HEK293 (cell line): ENCODE measurements around the gene RAP2A.

Experiments used
- CTCF ChIA-PET: fragments of 350-600 bp; formaldehyde crosslinking; extraction: SDS; loops from one replicate; lab custom pipeline; 2021; ENCODE audit warnings: antibody characterized with exemption; lab: Yijun Ruan, JAX
- POLR2A ChIA-PET: fragments of 300-600 bp; formaldehyde crosslinking; extraction: SDS; loops from one replicate; lab custom pipeline; 2020; ENCODE audit warnings: antibody characterized with exemption, inconsistent platforms; lab: Yijun Ruan, JAX
- H3K27ac ChIP-seq: fragments of 200-500 bp; sonication (Bioruptor generic); 2 replicates; pipeline ENCODE4 v1.5.1; 2014; ENCODE audit warnings: low read depth, low read length, control low read depth, inconsistent platforms; ENCODE audit errors: extremely low read depth
- H3K36me3 ChIP-seq, 2 experiments: fragments of 200-500 bp in 1 of 2; sonication (Bioruptor generic) in 1 of 2; 1 replicate in 1 of 2; 2 replicates in 1 of 2; pipeline ENCODE4 v1.5.1; 2014 to 2017; ENCODE audit warnings: inconsistent platforms in 2 of 2, low read length in 2 of 2; ENCODE audit not compliant: control insufficient read depth in 2 of 2, insufficient read depth in 1 of 2
- H3K4me1 ChIP-seq: fragments of 200-500 bp; sonication (Bioruptor generic); 2 replicates; pipeline ENCODE4 v1.5.1; 2014; ENCODE audit warnings: mild to moderate bottlenecking, low read length, inconsistent platforms; ENCODE audit not compliant: control insufficient read depth, insufficient read depth
- H3K4me3 ChIP-seq: 2 replicates; pipeline ENCODE4 v1.5.1; 2011; ENCODE audit warnings: low read depth, mild to moderate bottlenecking, control low read depth, low read length, moderate library complexity
- H3K9me3 ChIP-seq: fragments of 200-500 bp; sonication (Bioruptor generic); 2 replicates; pipeline ENCODE4 v1.5.1; 2014; ENCODE audit warnings: low read depth, low read length, inconsistent platforms; ENCODE audit not compliant: control insufficient read depth, insufficient read depth
- KLF8 ChIP-seq: fragments of 450-650 bp; formaldehyde crosslinking; IDR thresholded peaks from 2 replicates; pipeline ENCODE4 v1.5.1; 2016; ENCODE audit warnings: missing biosample characterization, missing genetic modification characterization
- MEIS1 ChIP-seq: sonication (generic); formaldehyde crosslinking; IDR thresholded peaks from 2 replicates; pipeline ENCODE4 v1.8.1; 2022; ENCODE audit warnings: missing genetic modification reagents, mild to moderate bottlenecking, borderline replicate concordance
- SCRT1 ChIP-seq: fragments of 450-650 bp; formaldehyde crosslinking; IDR thresholded peaks from 2 replicates; pipeline ENCODE4 v1.5.1; 2016; ENCODE audit warnings: missing biosample characterization, missing genetic modification characterization, borderline replicate concordance
- ZNF132 ChIP-seq: fragments of 450-650 bp; formaldehyde crosslinking; IDR thresholded peaks from 2 replicates; pipeline ENCODE4 v1.5.1; 2017; ENCODE audit warnings: missing biosample characterization, missing genetic modification characterization, borderline replicate concordance
- ZNF202 ChIP-seq: fragments of 450-650 bp; formaldehyde crosslinking; IDR thresholded peaks from 2 replicates; pipeline ENCODE4 v1.5.1; 2016; ENCODE audit warnings: missing biosample characterization, missing genetic modification characterization, borderline replicate concordance
- ZNF514 ChIP-seq: fragments of 450-650 bp; formaldehyde crosslinking; IDR thresholded peaks from 2 replicates; pipeline ENCODE4 v1.5.1; 2016; ENCODE audit warnings: missing biosample characterization, missing genetic modification characterization
- ZNF561 ChIP-seq: fragments of 450-650 bp; IDR thresholded peaks from 2 replicates; pipeline ENCODE4 v1.5.1; 2018; ENCODE audit warnings: missing biosample characterization, missing genetic modification characterization, borderline replicate concordance
- ZNF837 ChIP-seq: fragments of 450-650 bp; formaldehyde crosslinking; IDR thresholded peaks from 2 replicates; pipeline ENCODE4 v1.5.1; 2016; ENCODE audit warnings: missing biosample characterization, missing genetic modification characterization
- TF ChIP-seq, protein P1 (sequence below): fragments of 450-650 bp; formaldehyde crosslinking; IDR thresholded peaks from 2 replicates; pipeline ENCODE4 v1.5.1; 2016; ENCODE audit warnings: missing biosample characterization, missing genetic modification characterization, borderline replicate concordance
- TF ChIP-seq, protein P2 (sequence below): IDR thresholded peaks from 2 replicates; pipeline ENCODE4 v1.6.1; 2011; ENCODE audit warnings: mild to moderate bottlenecking, low read depth, low read length, borderline replicate concordance
- TF ChIP-seq, protein P3 (sequence below): fragments of 450-650 bp; formaldehyde crosslinking; IDR thresholded peaks from 2 replicates; pipeline ENCODE4 v1.5.1; 2016; ENCODE audit warnings: missing biosample characterization, missing genetic modification characterization
- TF ChIP-seq, protein P4 (sequence below): fragments of 450-650 bp; formaldehyde crosslinking; IDR thresholded peaks from 2 replicates; pipeline ENCODE4; 2016; ENCODE audit warnings: missing biosample characterization, missing genetic modification characterization
- TF ChIP-seq, protein P5 (sequence below): fragments of 450-650 bp; IDR thresholded peaks from 2 replicates; pipeline ENCODE4 v1.5.1; 2018; ENCODE audit warnings: missing biosample characterization, mild to moderate bottlenecking, missing genetic modification characterization

Gene RAP2A

DNA sequence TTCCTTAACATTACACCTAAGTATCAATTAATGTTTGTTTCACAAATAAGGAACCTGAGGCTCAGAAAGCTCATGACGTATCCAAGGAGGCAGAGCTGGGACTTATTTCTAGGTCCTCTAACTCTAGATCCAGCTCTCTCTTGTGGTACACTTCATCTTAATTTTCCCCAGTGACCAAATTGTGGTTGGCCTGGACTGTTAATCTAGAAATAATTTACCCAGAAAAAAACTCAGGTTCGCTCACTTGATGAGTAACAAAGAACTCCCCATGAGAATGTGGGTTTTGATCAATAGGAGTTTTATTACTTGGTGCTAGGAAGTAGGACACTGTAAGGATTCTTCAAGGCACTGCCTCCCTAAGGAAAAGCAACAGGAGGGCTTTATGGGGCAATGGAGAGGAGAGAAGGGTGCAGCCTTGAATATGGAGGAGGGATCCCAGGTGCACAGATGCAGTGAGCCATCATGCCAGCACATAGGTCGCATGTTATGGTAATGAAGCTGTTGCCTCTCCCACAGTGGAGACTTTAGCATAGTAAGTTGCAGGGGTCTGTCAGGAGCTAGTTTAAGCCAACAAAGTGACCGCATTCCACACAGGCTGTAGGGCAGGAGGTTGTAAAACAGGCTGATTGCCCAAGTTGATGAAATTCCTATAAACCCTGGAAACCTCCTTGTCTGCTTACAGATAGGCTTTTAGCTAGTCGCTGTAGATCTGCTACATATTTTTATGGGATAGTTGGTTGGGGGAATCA is 14.7 kb downstream of the RAP2A start:
- Histone ChIP-seq H3K36me3 (peaks cover 3 to 5% of the 10 kb centered on the region in 2 experiments; a peak in 1 of 3 replicates), H3K4me1 (no peaks in the 10 kb centered on the region), H3K27ac (no peak overlapping the region), H3K9me3 (no peaks in the 10 kb centered on the region), H3K4me3 (no peak overlapping the region)
- POLR2A ChIA-PET, result interaction anchor here (1.1 kb wide), 1 partner anchor 16 kb away, joined by 3 read pairs; no protein-coding TSS in a partner anchor
- no peak for TF ChIP-seq ZNF132 (tag by site-specific recombination)
- TF ChIP-seq SCRT1 (tag by site-specific recombination), result no peak
- TF ChIP-seq ZNF202 (tag by site-specific recombination), result no peak
- no peak for TF ChIP-seq MEIS1 (CRISPR knock-in tag)
- TF ChIP-seq, protein P1, sequence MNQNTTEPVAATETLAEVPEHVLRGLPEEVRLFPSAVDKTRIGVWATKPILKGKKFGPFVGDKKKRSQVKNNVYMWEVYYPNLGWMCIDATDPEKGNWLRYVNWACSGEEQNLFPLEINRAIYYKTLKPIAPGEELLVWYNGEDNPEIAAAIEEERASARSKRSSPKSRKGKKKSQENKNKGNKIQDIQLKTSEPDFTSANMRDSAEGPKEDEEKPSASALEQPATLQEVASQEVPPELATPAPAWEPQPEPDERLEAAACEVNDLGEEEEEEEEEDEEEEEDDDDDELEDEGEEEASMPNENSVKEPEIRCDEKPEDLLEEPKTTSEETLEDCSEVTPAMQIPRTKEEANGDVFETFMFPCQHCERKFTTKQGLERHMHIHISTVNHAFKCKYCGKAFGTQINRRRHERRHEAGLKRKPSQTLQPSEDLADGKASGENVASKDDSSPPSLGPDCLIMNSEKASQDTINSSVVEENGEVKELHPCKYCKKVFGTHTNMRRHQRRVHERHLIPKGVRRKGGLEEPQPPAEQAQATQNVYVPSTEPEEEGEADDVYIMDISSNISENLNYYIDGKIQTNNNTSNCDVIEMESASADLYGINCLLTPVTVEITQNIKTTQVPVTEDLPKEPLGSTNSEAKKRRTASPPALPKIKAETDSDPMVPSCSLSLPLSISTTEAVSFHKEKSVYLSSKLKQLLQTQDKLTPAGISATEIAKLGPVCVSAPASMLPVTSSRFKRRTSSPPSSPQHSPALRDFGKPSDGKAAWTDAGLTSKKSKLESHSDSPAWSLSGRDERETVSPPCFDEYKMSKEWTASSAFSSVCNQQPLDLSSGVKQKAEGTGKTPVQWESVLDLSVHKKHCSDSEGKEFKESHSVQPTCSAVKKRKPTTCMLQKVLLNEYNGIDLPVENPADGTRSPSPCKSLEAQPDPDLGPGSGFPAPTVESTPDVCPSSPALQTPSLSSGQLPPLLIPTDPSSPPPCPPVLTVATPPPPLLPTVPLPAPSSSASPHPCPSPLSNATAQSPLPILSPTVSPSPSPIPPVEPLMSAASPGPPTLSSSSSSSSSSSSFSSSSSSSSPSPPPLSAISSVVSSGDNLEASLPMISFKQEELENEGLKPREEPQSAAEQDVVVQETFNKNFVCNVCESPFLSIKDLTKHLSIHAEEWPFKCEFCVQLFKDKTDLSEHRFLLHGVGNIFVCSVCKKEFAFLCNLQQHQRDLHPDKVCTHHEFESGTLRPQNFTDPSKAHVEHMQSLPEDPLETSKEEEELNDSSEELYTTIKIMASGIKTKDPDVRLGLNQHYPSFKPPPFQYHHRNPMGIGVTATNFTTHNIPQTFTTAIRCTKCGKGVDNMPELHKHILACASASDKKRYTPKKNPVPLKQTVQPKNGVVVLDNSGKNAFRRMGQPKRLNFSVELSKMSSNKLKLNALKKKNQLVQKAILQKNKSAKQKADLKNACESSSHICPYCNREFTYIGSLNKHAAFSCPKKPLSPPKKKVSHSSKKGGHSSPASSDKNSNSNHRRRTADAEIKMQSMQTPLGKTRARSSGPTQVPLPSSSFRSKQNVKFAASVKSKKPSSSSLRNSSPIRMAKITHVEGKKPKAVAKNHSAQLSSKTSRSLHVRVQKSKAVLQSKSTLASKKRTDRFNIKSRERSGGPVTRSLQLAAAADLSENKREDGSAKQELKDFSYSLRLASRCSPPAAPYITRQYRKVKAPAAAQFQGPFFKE, result no peak
- TF ChIP-seq, protein P2, sequence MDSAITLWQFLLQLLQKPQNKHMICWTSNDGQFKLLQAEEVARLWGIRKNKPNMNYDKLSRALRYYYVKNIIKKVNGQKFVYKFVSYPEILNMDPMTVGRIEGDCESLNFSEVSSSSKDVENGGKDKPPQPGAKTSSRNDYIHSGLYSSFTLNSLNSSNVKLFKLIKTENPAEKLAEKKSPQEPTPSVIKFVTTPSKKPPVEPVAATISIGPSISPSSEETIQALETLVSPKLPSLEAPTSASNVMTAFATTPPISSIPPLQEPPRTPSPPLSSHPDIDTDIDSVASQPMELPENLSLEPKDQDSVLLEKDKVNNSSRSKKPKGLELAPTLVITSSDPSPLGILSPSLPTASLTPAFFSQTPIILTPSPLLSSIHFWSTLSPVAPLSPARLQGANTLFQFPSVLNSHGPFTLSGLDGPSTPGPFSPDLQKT, result no peak
- no peak for TF ChIP-seq ZNF561 (tag by site-specific recombination)
- TF ChIP-seq, protein P3, sequence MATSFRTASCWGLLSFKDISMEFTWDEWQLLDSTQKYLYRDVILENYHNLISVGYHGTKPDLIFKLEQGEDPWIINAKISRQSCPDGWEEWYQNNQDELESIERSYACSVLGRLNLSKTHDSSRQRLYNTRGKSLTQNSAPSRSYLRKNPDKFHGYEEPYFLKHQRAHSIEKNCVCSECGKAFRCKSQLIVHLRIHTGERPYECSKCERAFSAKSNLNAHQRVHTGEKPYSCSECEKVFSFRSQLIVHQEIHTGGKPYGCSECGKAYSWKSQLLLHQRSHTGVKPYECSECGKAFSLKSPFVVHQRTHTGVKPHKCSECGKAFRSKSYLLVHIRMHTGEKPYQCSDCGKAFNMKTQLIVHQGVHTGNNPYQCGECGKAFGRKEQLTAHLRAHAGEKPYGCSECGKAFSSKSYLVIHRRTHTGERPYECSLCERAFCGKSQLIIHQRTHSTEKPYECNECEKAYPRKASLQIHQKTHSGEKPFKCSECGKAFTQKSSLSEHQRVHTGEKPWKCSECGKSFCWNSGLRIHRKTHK (tag by site-specific recombination), result no peak
- TF ChIP-seq, protein P4, sequence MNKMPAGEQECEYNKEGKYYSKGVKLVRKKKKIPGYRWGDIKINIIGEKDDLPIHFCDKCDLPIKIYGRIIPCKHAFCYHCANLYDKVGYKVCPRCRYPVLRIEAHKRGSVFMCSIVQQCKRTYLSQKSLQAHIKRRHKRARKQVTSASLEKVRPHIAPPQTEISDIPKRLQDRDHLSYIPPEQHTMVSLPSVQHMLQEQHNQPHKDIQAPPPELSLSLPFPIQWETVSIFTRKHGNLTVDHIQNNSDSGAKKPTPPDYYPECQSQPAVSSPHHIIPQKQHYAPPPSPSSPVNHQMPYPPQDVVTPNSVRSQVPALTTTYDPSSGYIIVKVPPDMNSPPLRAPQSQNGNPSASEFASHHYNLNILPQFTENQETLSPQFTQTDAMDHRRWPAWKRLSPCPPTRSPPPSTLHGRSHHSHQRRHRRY (tag by site-specific recombination), result no peak
- TF ChIP-seq, protein P5, sequence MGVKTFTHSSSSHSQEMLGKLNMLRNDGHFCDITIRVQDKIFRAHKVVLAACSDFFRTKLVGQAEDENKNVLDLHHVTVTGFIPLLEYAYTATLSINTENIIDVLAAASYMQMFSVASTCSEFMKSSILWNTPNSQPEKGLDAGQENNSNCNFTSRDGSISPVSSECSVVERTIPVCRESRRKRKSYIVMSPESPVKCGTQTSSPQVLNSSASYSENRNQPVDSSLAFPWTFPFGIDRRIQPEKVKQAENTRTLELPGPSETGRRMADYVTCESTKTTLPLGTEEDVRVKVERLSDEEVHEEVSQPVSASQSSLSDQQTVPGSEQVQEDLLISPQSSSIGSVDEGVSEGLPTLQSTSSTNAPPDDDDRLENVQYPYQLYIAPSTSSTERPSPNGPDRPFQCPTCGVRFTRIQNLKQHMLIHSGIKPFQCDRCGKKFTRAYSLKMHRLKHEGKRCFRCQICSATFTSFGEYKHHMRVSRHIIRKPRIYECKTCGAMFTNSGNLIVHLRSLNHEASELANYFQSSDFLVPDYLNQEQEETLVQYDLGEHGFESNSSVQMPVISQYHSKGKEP (tag by site-specific recombination), result no peak
- no peak for TF ChIP-seq ZNF837 (tag by site-specific recombination)
- no peak for TF ChIP-seq ZNF514
- TF ChIP-seq KLF8 (tag by site-specific recombination), result no peak
- CTCF ChIA-PET, result interaction anchor here (1.1 kb wide), 1 partner anchor 14 kb away, joined by 3 read pairs; no protein-coding TSS in a partner anchor
